Osteoblast (primary cell): ENCODE data around the gene PSIP1. TPM values are rescaled to one million over a fixed set of nuclear protein-coding genes. Genes with fewer than 3 reads are reported as not detected.

Experiments
- DNase-seq: peaks from one replicate; pipeline ENCODE4 v3.0.0; 2011; ENCODE audit warnings: low spot score, mixed read lengths; ENCODE audit not compliant: insufficient read length; ENCODE audit errors: missing footprints
- H2AFZ ChIP-seq: 2 replicates; pipeline ENCODE4 v1.6.0; 2011; ENCODE audit warnings: mild to moderate bottlenecking, low read length
- H3K27ac ChIP-seq: 2 replicates; pipeline ENCODE4 v1.5.1; 2011; ENCODE audit warnings: mild to moderate bottlenecking, low read depth, low read length, moderate library complexity
- H3K27me3 ChIP-seq: 2 replicates; pipeline ENCODE4 v1.6.0; 2012; ENCODE audit warnings: mild to moderate bottlenecking, control low read depth, inconsistent platforms, low read length, moderate library complexity; ENCODE audit not compliant: insufficient read depth
- H3K36me3 ChIP-seq: 2 replicates; pipeline ENCODE4 v1.5.1; 2011; ENCODE audit warnings: mild to moderate bottlenecking, low read length, control low read depth, moderate library complexity; ENCODE audit not compliant: insufficient read depth
- H3K4me1 ChIP-seq: 2 replicates; pipeline ENCODE4 v1.5.1; 2011; ENCODE audit warnings: mild to moderate bottlenecking, low read length, control low read depth, moderate library complexity; ENCODE audit not compliant: insufficient read depth
- H3K4me2 ChIP-seq: 2 replicates; pipeline ENCODE4 v1.6.0; 2011; ENCODE audit warnings: mild to moderate bottlenecking, low read length; ENCODE audit not compliant: insufficient read depth
- H3K4me3 ChIP-seq: fragments of 200-600 bp; sonication (generic); 3 replicates; pipeline ENCODE4 v1.5.1; 2012; ENCODE audit warnings: mild to moderate bottlenecking, low read length, inconsistent platforms; ENCODE audit not compliant: insufficient read depth
- H3K79me2 ChIP-seq: 2 replicates; pipeline ENCODE4 v1.6.0; 2012; ENCODE audit warnings: mild to moderate bottlenecking, low read length, control low read depth, inconsistent platforms; ENCODE audit not compliant: insufficient read depth
- H3K9me3 ChIP-seq: 2 replicates; pipeline ENCODE4 v1.5.1; 2011; ENCODE audit warnings: low read depth, low read length, control low read depth
- H4K20me1 ChIP-seq: 2 replicates; pipeline ENCODE4 v1.6.0; 2012; ENCODE audit warnings: mild to moderate bottlenecking, low read length, control low read depth; ENCODE audit not compliant: insufficient read depth
- CTCF ChIP-seq: IDR thresholded peaks from 2 replicates; pipeline ENCODE4 v1.5.1; 2011; ENCODE audit warnings: mild to moderate bottlenecking, low read depth, low read length, moderate library complexity; ENCODE audit errors: extremely low read depth
- total RNA-seq: library from RNA; depleted of rRNA; stranded (reverse); fragments of >200 nt; gene quantifications from 2 replicates; pipeline ENCODE4 v1.2.3, GENCODE V29; 2012

PSIP1 gene
- total RNA-seq, 1 donor = 45.2 TPM

GRCh38 chr9:15549611-15550010 is 38.8 kb upstream of the PSIP1 start:
- Histone ChIP-seq H3K4me1 (peaks cover 4% of the 10 kb centered on the region), H2AFZ (no peak overlapping the region), H3K27ac (no peak overlapping the region), H3K79me2 (no peaks in the 10 kb centered on the region), H3K9me3 (no peaks in the 10 kb centered on the region), H3K27me3 (peaks cover 4% of the 10 kb centered on the region), H3K36me3 (no peaks in the 10 kb centered on the region), H3K4me2 (no peak overlapping the region), H4K20me1 (no peaks in the 10 kb centered on the region), H3K4me3 (no peak overlapping the region)
- no peak for DNase-seq
- no peak for TF ChIP-seq CTCF

- Histone ChIP-seq H3K27ac (no peak overlapping the region), H2AFZ (no peak overlapping the region), H3K4me1 (no peaks in the 10 kb centered on the region), H3K4me3 (no peak overlapping the region), H3K9me3 (no peaks in the 10 kb centered on the region), H3K4me2 (no peak overlapping the region), H3K79me2 (no peaks in the 10 kb centered on the region), H3K36me3 (no peaks in the 10 kb centered on the region), H3K27me3 (no peaks in the 10 kb centered on the region), H4K20me1 (no peaks in the 10 kb centered on the region)
- TF ChIP-seq CTCF = no peak
- DNase-seq = no peak
Observed at GRCh38 chr9:15543047-15543813, 32.5 kb upstream of the PSIP1 start.

- H2AFZ ChIP-seq = no peak overlapping the region
- H3K27ac ChIP-seq = no peak overlapping the region
- no peak for DNase-seq
- no peaks in the 10 kb centered on the region for H3K27me3 ChIP-seq
- no peak overlapping the region for H3K4me2 ChIP-seq
- H3K4me3 ChIP-seq = no peak overlapping the region
- H4K20me1 ChIP-seq = no peaks in the 10 kb centered on the region
- no peaks in the 10 kb centered on the region for H3K9me3 ChIP-seq
- no peaks in the 10 kb centered on the region for H3K4me1 ChIP-seq
- H3K36me3 ChIP-seq = no peaks in the 10 kb centered on the region
- no peak for TF ChIP-seq CTCF
- H3K79me2 ChIP-seq = no peaks in the 10 kb centered on the region
Observed at GRCh38 chr9:15542624-15543023, 31.9 kb upstream of the PSIP1 start.

- H4K20me1 ChIP-seq = no peaks in the 10 kb centered on the region
- H3K4me2 ChIP-seq = no peak overlapping the region
- no peaks in the 10 kb centered on the region for H3K27me3 ChIP-seq
- H3K4me3 ChIP-seq = no peak overlapping the region
- no peak overlapping the region for H2AFZ ChIP-seq
- H3K36me3 ChIP-seq = no peaks in the 10 kb centered on the region
- TF ChIP-seq CTCF = no peak
- DNase-seq = no peak
- no peaks in the 10 kb centered on the region for H3K4me1 ChIP-seq
- no peaks in the 10 kb centered on the region for H3K79me2 ChIP-seq
- H3K27ac ChIP-seq = no peak overlapping the region
- no peaks in the 10 kb centered on the region for H3K9me3 ChIP-seq
Observed at GRCh38 chr9:15541872-15542271, 31.1 kb upstream of the PSIP1 start.
